Liver (tissue), 9 donors: ENCODE data around the gene DSCAML1. TPM values are rescaled to one million over a fixed set of nuclear protein-coding genes. Genes with fewer than 3 reads are reported as not detected.

ENCODE experiments used
- DNase-seq: peaks from one replicate; pipeline ENCODE4 v3.0.0-alpha.2; 2017; ENCODE audit warnings: low spot score
- H3K27ac ChIP-seq, 2 donors: one replicate each; pipeline ENCODE4 v1.7.0; 2013; ENCODE audit warnings: inconsistent platforms in 2 of 2, low read length in 2 of 2, control low read depth in 1 of 2, low read depth in 1 of 2, mild to moderate bottlenecking in 1 of 2
- H3K27me3 ChIP-seq, 4 donors: one replicate each; pipeline versions ENCODE4 v1.6.1 to v1.7.0; 2013; ENCODE audit warnings: low read length in 3 of 4, inconsistent platforms in 1 of 4, mild to moderate bottlenecking in 1 of 4, moderate library complexity in 1 of 4; ENCODE audit not compliant: control insufficient read depth in 4 of 4, insufficient read depth in 4 of 4
- H3K36me3 ChIP-seq, 4 donors: one replicate each; pipeline versions ENCODE4 v1.6.1 to v1.7.0; 2013; ENCODE audit warnings: low read length in 3 of 4, mild to moderate bottlenecking in 3 of 4, low read depth in 1 of 4, moderate library complexity in 1 of 4; ENCODE audit not compliant: control insufficient read depth in 4 of 4, insufficient read depth in 3 of 4
- H3K4me1 ChIP-seq, 4 donors: one replicate each; pipeline versions ENCODE4 v1.6.1 to v1.7.0; 2013; ENCODE audit warnings: low read length in 3 of 4, mild to moderate bottlenecking in 3 of 4, moderate library complexity in 1 of 4; ENCODE audit not compliant: control insufficient read depth in 4 of 4, insufficient read depth in 4 of 4
- H3K4me3 ChIP-seq, 3 donors: one replicate each; pipeline versions ENCODE4 v1.6.1 to v1.7.0; 2013; ENCODE audit warnings: low read length in 3 of 3, control low read depth in 1 of 3, low read depth in 1 of 3, mild to moderate bottlenecking in 1 of 3
- H3K9ac ChIP-seq, 2 donors: one replicate each; pipeline ENCODE4 v1.7.0; 2013; ENCODE audit warnings: low read length in 2 of 2, mild to moderate bottlenecking in 2 of 2, moderate library complexity in 2 of 2, control low read depth in 1 of 2, low read depth in 1 of 2
- H3K9me3 ChIP-seq, 4 donors: one replicate each; pipeline versions ENCODE4 v1.6.1 to v1.7.0; 2013; ENCODE audit warnings: low read length in 3 of 4; ENCODE audit not compliant: control insufficient read depth in 4 of 4
- EGR1 ChIP-seq, 2 donors: IDR thresholded peaks; 2 replicates each; pipeline ENCODE4 v1.6.1; 2016 to 2018; ENCODE audit warnings: antibody characterized with exemption in 2 of 2, low read depth in 2 of 2
- FOXA1 ChIP-seq: IDR thresholded peaks from 2 replicates; pipeline ENCODE4 v1.6.1; 2016; ENCODE audit warnings: antibody characterized with exemption
- FOXA2 ChIP-seq: IDR thresholded peaks from 2 replicates; pipeline ENCODE4 v1.6.1; 2016; ENCODE audit warnings: antibody characterized with exemption
- GABPA ChIP-seq, 2 donors: IDR thresholded peaks in 1 of 2; conservative IDR thresholded peaks in 1 of 2; 2 replicates each; pipeline ENCODE4 v1.6.1; 2016; ENCODE audit warnings: antibody characterized with exemption in 2 of 2, mild to moderate bottlenecking in 1 of 2, moderate library complexity in 1 of 2
- HNF4A ChIP-seq, 2 donors: conservative IDR thresholded peaks; 2 replicates each; pipeline ENCODE4 v1.6.1; 2016; ENCODE audit warnings: antibody characterized with exemption in 2 of 2, mild to moderate bottlenecking in 2 of 2
- HNF4G ChIP-seq: IDR thresholded peaks from 2 replicates; pipeline ENCODE4 v1.6.1; 2016; ENCODE audit warnings: antibody characterized with exemption
- JUND ChIP-seq, 2 donors: IDR thresholded peaks; 2 replicates each; pipeline ENCODE4 v1.6.1; 2016; ENCODE audit warnings: antibody characterized with exemption in 2 of 2
- NR2F2 ChIP-seq: IDR thresholded peaks from 2 replicates; pipeline ENCODE4 v1.6.1; 2016; ENCODE audit warnings: antibody characterized with exemption
- RAD21 ChIP-seq, 2 donors: IDR thresholded peaks; 2 replicates each; pipeline ENCODE4 v1.6.1; 2016; ENCODE audit warnings: antibody characterized with exemption in 2 of 2, mild to moderate bottlenecking in 2 of 2
- RXRA ChIP-seq, 2 donors: IDR thresholded peaks; 2 replicates each; pipeline ENCODE4 v1.6.1; 2017 to 2018; ENCODE audit warnings: antibody characterized with exemption in 2 of 2, mild to moderate bottlenecking in 1 of 2
- SP1 ChIP-seq: IDR thresholded peaks from 2 replicates; pipeline ENCODE4 v1.6.1; 2018; ENCODE audit warnings: antibody characterized with exemption, mild to moderate bottlenecking
- TAF1 ChIP-seq: conservative IDR thresholded peaks from 2 replicates; pipeline ENCODE4 v1.6.1; 2016; ENCODE audit warnings: antibody characterized with exemption, mild to moderate bottlenecking
- YY1 ChIP-seq: IDR thresholded peaks from 2 replicates; pipeline ENCODE4 v1.6.1; 2016; ENCODE audit warnings: antibody characterized with exemption, mild to moderate bottlenecking
- WGBS: extraction: QIAGEN DNeasy Blood & Tissue Kit; methylation state at CpG from one replicate; pipeline ENCODE4 v1.1.7; 2013; 5-methylcytosine and 5-hydroxymethylcytosine counted together
- polyA plus RNA-seq, 2 donors: library from polyadenylated mRNA; stranded (reverse) in 1 of 2; unstranded in 1 of 2; fragments of 200-250 nt in 1 of 2; fragments of >200 nt in 1 of 2; fragmentation: Nextera tagmentation in 1 of 2; extraction: Ambion mirVana in 1 of 2; gene quantifications; one replicate each; pipeline versions ENCODE4 v1.2.1 to v1.2.3, GENCODE V29; 2013 to 2015
- total RNA-seq, 2 donors: library from RNA; depleted of rRNA; stranded (reverse); fragments of >200 nt; gene quantifications; one replicate each; pipeline ENCODE4 v1.2.3, GENCODE V29; 2014
- TF ChIP-seq, protein P1 (sequence below): IDR thresholded peaks from 2 replicates; pipeline ENCODE4 v1.6.1; 2016; ENCODE audit warnings: antibody characterized with exemption, mild to moderate bottlenecking
- TF ChIP-seq, protein P2 (sequence below): IDR thresholded peaks from 2 replicates; pipeline ENCODE4 v1.6.1; 2016; ENCODE audit warnings: antibody characterized with exemption
- TF ChIP-seq, protein P3 (sequence below): fragments of 150-350 bp; IDR thresholded peaks from 2 replicates; pipeline ENCODE4 v1.5.1; 2017; ENCODE audit warnings: improper control_type of control experiment, low read depth, low read length; ENCODE audit not compliant: missing input control
- TF ChIP-seq, protein P4 (sequence below): IDR thresholded peaks from 2 replicates; pipeline ENCODE4 v1.6.1; 2016; ENCODE audit warnings: antibody characterized with exemption
- donor health status: healthy.
- donor health status: healthy.
- donor health status: healthy.
- donor health status: healthy.
- donor health status: healthy.

Gene DSCAML1
- total and polyA plus RNA-seq, 4 donors = 0.07 to 0.42 (median 0.20) TPM

DNA sequence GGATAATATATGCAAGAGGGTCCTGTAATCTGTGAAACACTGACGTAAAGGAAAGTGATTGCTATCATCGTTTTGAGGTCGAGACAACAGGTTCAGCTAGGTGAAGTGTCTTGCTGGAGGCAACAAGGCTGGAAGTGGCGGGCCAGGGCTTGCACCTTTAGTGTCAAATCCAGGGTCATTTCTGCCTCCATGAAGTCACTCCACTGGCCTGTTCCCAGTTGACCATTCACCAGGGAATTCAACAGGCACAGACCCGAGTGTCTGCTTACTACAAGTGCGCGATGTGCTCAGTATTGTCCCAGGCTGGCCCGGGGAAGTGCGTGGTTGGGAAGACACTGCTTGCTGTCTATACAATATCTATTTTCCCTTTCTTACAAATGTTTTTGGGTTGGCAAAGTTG, 244.4 kb downstream of the DSCAML1 start:
- Histone ChIP-seq H3K27me3 (no peaks in the 10 kb centered on the region), H3K36me3 (no peaks in the 10 kb centered on the region), H3K27ac (no peak overlapping the region), H3K4me1 (no peaks in the 10 kb centered on the region), H3K9ac (no peak overlapping the region), H3K4me3 (no peak overlapping the region), H3K9me3 (no peaks in the 10 kb centered on the region)
- WGBS = 85% methylated on average over 9 of the region's 9 CpGs
- TF ChIP-seq, protein P1, sequence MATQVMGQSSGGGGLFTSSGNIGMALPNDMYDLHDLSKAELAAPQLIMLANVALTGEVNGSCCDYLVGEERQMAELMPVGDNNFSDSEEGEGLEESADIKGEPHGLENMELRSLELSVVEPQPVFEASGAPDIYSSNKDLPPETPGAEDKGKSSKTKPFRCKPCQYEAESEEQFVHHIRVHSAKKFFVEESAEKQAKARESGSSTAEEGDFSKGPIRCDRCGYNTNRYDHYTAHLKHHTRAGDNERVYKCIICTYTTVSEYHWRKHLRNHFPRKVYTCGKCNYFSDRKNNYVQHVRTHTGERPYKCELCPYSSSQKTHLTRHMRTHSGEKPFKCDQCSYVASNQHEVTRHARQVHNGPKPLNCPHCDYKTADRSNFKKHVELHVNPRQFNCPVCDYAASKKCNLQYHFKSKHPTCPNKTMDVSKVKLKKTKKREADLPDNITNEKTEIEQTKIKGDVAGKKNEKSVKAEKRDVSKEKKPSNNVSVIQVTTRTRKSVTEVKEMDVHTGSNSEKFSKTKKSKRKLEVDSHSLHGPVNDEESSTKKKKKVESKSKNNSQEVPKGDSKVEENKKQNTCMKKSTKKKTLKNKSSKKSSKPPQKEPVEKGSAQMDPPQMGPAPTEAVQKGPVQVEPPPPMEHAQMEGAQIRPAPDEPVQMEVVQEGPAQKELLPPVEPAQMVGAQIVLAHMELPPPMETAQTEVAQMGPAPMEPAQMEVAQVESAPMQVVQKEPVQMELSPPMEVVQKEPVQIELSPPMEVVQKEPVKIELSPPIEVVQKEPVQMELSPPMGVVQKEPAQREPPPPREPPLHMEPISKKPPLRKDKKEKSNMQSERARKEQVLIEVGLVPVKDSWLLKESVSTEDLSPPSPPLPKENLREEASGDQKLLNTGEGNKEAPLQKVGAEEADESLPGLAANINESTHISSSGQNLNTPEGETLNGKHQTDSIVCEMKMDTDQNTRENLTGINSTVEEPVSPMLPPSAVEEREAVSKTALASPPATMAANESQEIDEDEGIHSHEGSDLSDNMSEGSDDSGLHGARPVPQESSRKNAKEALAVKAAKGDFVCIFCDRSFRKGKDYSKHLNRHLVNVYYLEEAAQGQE = no peak
- no peak for TF ChIP-seq EGR1 (IDR thresholded peaks at IDR 0.05; ENCODE audit: low read depth in 2 of 2)
- TF ChIP-seq HNF4A (conservative IDR thresholded peaks at IDR 0.05) = no peak
- no peak for TF ChIP-seq SP1
- no peak for TF ChIP-seq JUND (IDR thresholded peaks at IDR 0.05)
- no peak for TF ChIP-seq YY1
- TF ChIP-seq, protein P2, sequence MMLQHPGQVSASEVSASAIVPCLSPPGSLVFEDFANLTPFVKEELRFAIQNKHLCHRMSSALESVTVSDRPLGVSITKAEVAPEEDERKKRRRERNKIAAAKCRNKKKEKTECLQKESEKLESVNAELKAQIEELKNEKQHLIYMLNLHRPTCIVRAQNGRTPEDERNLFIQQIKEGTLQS = no peak
- TF ChIP-seq, protein P3, sequence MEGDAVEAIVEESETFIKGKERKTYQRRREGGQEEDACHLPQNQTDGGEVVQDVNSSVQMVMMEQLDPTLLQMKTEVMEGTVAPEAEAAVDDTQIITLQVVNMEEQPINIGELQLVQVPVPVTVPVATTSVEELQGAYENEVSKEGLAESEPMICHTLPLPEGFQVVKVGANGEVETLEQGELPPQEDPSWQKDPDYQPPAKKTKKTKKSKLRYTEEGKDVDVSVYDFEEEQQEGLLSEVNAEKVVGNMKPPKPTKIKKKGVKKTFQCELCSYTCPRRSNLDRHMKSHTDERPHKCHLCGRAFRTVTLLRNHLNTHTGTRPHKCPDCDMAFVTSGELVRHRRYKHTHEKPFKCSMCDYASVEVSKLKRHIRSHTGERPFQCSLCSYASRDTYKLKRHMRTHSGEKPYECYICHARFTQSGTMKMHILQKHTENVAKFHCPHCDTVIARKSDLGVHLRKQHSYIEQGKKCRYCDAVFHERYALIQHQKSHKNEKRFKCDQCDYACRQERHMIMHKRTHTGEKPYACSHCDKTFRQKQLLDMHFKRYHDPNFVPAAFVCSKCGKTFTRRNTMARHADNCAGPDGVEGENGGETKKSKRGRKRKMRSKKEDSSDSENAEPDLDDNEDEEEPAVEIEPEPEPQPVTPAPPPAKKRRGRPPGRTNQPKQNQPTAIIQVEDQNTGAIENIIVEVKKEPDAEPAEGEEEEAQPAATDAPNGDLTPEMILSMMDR = no peak
- no peak for TF ChIP-seq RAD21 (IDR thresholded peaks at IDR 0.05)
- TF ChIP-seq, protein P4, sequence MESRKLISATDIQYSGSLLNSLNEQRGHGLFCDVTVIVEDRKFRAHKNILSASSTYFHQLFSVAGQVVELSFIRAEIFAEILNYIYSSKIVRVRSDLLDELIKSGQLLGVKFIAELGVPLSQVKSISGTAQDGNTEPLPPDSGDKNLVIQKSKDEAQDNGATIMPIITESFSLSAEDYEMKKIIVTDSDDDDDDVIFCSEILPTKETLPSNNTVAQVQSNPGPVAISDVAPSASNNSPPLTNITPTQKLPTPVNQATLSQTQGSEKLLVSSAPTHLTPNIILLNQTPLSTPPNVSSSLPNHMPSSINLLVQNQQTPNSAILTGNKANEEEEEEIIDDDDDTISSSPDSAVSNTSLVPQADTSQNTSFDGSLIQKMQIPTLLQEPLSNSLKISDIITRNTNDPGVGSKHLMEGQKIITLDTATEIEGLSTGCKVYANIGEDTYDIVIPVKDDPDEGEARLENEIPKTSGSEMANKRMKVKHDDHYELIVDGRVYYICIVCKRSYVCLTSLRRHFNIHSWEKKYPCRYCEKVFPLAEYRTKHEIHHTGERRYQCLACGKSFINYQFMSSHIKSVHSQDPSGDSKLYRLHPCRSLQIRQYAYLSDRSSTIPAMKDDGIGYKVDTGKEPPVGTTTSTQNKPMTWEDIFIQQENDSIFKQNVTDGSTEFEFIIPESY = no peak
- no peak for TF ChIP-seq FOXA1
- TF ChIP-seq FOXA2 = no peak
- TF ChIP-seq TAF1 = no peak
- no peak for TF ChIP-seq HNF4G
- no peak for TF ChIP-seq RXRA (IDR thresholded peaks at IDR 0.05)
- no peak for DNase-seq

DNA sequence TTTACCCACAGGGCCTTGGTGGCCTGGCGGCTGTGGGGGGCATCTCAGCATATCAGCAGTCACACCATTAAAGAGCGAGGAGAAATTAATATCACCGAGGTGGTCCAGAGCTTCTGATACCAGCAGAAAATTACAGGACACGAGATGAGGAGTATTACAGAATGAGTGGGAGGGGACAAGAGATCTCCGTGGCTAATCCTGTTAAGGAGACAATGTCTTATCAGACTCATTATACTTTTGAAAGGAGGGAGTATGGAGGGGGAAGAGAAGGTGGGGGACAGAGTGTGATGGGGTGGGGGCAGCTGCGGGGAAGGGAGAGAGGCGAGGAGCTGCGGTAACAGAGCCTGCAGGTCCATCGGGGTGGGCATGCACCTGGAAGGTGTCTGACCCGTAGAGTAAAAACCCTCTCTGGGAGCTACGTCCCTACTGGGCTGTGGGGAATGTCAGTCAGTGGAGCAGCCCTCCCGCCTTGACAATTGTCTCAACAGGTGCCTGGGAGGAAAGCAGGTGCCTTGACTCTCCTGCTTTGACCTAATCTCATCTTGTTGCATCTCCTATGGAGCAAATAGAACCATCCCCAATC, 245.2 kb downstream of the DSCAML1 start:
- Histone ChIP-seq H3K36me3 (no peaks in the 10 kb centered on the region), H3K27me3 (no peaks in the 10 kb centered on the region), H3K9me3 (no peaks in the 10 kb centered on the region), H3K27ac (no peak overlapping the region), H3K4me1 (no peaks in the 10 kb centered on the region), H3K4me3 (no peak overlapping the region), H3K9ac (no peak overlapping the region)
- 78% methylated on average over 12 of the region's 12 CpGs for WGBS
- DNase-seq = no peak
- no peak for TF ChIP-seq HNF4A (conservative IDR thresholded peaks at IDR 0.05)
- TF ChIP-seq, protein P2 = no peak
- TF ChIP-seq EGR1 (IDR thresholded peaks at IDR 0.05; ENCODE audit: low read depth in 2 of 2) = no peak
- TF ChIP-seq GABPA (IDR thresholded peaks at IDR 0.05 in 1 of 2, conservative IDR thresholded peaks at IDR 0.05 in 1 of 2) = no peak
- TF ChIP-seq RXRA (IDR thresholded peaks at IDR 0.05) = no peak
- TF ChIP-seq, protein P1 = no peak
- TF ChIP-seq FOXA2 = no peak
- no peak for TF ChIP-seq NR2F2
